Measurements from ENCODE around the gene DRC7.
"Not testable (repeated sequence)": the region's sequence is repeated elsewhere in the genome, so short reads cannot be mapped to it uniquely, and the experiment has no call there.

DRC7 gene

DNA sequence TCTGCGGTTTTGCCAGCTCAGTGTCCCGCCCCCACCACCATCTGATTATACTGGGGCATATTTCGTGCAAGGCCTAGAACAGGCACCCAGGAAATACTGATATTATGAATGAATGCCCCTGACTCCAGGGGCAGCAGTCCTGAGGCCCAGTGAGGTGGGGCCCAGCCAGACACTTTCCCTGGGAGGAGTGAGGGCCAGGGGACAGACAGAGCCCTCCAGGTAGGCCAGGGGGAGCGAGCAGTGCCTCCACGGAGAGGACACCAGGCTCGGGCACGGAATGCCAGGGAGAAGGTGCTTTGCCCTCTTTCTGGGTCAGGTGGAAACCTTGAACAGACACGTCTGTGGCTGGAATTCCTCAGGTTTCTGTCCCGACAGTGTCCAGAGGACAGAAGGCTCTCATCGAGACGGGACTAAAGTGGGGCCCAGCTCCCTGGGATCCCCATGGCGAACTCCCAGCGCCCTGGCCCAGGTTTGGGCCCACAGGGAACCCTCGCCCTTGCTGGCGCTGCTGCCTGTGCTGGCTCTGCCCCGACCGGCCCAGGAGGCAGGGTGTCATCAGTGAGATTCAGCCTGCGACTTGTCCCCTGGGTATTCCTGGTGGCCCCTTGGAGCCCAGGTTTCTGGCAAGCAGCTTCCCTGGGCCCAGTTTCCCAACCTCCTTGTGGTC is 45.3 kb downstream of the DRC7 start:
- DNase-seq = no peak

DNA sequence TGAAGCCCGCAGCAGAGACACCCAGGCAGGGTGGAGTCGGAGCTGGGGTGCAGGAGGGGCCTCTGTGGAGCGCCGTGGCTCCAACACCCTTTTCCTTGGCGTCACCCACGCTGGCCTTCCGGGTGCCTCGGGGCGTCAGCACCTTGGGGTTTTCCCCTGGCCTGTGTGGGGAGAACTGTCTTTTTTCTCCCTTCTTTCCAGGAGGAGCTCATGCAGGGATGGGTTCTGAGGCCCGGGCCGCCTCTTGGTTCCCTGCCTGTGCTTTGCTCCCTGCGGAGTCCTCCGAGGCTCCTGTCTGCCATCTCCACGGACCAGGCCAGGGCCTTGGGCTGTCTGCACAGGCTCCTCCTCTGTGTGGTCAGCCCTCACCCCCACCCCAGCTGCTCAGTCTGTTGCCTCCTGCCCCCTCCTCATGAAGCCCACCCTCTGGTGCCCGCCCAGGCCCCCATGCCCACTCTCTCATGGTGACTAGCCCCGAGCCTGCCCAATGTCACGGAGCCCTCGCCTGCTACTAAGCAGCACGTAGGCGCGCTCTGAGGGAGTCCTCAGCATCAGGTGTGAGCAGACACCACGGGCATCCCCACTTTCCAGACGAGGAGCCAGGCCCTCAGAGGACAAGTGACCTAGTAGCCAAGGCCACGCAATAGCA is 45.9 kb downstream of the DRC7 start:
- no peak for DNase-seq

DNA sequence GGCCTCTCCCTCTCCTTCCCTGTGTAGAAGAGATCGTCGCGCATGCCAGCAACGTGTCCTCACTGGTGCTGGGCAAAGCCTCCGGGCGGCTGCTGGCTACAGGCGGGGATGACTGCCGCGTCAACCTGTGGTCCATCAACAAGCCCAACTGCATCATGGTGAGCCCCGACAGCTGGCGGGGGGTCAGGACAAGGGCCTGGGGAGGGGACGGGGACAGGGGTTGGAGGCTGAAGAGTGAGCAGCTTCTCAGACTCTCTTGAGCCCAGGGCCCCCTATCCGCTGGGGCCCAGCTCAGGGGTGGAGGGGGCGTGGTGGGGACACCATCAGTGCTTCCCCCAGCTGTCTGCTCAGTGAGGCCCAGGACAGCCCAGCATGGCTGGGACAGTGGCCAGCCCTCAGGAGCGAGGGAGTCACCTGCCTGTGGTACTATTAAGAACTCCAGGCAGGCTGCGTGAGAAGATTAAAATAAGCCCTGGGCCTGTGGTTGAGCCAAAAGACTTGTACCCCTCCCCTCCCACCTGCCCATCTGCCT is 47.1 kb downstream of the DRC7 start:
- DNase-seq = no peak

DNA sequence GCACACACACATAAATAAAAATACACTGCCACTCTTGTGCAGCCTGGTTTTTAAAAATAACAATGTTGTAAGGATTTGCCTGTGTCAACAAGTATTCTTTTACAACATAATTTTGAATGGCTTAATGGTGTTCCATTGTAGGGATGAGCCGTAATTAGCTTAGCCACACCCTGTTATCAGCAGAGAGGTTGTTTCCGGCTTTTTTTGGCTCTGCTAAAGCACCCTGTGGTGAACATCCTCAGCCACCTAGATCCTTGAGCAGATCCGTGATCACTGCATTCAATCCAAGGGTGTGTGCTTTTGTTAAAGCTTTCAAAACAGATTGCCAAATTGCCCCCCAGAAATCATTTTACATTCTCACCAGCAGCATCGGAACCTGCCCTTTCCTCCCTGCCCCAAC is 47.9 kb downstream of the DRC7 start:
- DNase-seq = peak in 1 of 2 experiments; percentile 24

DNA sequence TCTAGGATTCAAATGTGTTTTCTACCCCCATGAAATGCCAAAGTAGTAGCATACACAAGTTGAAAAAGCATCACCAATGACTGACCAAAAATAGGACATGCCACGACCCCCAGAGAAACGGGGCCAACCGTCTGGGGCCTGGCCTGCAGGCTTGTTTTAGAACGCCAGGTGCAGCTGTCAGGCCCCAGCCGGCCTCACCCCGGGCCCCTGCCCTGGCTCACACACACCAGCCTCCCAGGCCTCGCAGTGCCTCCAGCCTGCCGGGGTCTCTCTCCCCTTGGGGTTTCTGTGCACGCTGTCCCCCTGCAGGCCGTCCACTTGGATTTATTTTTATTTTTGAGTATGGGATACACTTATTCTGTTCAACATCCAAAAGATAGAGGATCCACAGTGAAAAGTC is 48.9 kb downstream of the DRC7 start:
- DNase-seq = no peak

DNA sequence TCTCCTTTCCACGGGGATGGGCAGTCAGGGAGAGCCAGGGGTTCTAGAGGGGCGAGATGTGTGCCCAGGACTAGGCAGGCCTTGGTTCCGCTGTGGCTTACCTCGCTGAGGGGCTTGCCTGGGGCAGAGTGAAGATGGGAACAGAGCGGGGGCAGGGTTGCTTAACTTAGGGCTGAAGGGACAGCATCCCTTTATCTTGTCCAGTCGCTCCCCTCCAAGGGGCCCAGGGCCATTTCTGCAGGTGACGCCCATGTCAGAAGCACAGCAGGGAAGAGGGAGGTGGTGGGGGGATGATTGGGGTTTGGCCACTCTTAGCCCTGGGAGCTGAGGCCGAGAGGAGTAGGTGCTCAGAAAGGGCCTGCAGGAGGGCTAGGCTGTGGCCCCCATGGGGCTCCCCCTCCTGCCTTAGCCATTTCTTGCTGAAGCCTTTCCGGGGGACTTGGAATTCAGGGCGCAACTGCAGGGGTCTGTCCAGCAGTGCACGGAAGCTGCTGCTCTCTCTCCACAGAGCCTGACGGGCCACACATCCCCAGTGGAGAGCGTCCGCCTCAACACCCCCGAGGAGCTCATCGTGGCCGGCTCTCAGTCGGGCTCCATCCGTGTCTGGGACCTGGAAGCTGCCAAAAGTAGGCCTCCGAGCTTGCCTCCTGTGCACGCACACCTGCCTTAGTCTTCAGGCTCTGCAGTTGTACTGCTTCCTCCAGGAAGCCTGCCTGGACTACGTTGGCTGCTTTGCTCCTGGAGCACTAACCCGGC is 49.5 kb downstream of the DRC7 start:
- DNase-seq = no peak

DNA sequence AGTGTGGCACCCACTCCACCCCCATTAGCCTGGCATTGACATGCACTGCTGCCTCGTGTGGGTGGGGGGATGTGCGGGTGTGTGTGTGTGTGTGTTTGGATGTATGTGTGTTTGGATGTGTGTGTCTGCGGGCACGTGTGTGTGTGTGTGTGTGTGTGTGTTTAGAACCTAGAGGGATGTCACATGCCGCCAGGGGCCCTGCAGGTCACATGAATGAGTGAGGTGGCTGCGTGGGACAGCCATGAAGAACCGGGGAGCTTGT is 50.0 kb downstream of the DRC7 start:
- no peak for DNase-seq

DNA sequence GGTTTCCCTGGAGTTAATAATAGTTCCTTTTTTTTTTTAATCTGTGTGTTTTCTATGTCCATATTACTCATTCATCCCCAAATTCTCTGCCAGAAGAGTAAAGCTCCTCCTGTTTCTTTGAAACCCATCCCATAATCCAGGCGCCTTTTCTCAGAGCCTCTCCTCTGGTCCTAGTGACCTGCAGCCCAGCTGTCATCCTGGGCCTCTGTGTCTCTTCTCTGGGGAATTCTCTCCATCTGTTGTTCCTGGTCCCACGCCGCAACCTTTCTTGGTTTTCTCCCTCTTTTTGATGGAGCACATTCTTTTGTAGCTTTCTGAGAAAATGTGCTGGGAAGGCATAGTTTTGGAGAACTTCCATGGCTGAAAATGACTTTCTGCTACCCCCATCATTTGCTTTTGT is 51.2 kb downstream of the DRC7 start:
- no peak for DNase-seq

DNA sequence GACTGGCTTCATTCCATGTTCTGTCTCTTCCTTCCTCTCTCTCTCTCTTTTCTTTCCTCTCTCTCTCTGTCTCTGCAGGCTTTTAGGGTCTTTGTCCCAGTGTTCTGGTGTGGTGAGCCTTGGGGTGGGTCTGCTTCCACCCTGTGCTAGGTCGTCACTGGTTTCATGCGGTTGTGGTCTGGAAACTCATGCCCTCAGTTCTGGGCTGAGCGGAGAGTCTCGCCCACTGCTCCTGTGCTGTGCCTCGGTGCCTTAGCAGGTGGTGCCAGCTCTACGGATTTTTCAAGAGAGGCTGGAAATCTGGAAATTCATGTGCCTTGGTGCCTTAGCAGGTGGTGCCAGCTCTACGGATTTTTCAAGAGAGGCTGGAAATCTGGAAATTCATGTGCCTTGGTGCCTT is 51.7 kb downstream of the DRC7 start:
- DNase-seq = not testable (repeated sequence)

DNA sequence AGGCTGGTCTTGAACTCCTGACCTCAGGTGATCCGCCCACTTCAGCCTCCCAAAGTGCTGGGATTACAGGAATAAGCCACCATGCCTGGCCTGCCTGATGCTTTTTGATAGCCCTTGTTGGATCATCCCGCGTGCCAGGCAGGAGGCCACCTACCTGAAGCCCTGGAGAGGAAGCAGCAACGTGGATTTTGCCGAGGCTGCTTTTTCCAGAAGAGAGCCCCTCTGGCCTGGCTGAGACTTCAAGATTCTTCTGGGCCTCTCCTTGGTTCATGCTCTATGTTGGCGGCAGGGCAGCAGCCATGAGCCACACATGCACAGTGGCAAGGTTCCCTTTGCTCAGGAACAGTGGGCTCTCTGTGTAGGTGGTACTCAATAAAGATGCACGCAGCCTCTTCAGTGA is 52.5 kb downstream of the DRC7 start:
- DNase-seq = no peak

DNA sequence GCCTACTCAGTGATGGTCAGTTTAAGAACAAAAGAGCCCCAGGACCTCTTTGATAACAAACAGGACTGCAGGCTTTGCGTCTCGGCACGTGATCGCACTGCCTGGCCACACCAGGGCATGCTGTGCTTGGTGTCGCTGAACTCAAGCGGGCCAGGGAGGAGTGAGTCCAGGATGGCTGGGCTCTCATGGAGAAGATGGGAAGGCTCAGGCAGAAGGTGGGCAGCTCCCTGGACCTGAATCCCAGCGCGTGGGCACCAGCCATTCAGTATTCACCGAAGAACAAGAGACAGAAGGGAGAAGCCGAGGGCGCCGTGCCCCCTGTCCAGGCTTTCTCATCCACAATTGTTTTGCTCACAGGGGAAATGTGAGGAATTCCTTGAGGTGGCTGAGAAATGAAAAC is 52.9 kb downstream of the DRC7 start:
- DNase-seq = no peak

DNA sequence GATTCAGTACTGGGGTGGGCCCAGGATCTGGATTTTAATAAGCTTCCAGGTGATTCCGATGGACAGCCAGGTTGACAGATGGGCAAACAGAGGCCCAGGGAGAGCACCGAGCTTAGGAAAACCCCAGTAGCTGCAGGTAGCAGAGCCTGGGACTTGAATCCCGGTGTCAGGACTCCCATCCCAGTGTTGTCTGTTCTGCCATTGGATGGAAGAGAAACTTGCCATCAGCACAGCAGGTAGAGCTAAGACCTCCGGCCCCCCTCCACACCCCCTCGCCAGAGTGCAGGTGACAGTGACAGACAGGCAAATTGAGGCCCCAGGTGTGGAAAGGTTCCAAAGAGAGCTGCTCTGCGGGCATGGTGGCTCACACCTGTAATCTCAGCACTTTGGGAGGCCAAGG is 53.4 kb downstream of the DRC7 start:
- no peak for DNase-seq

DNA sequence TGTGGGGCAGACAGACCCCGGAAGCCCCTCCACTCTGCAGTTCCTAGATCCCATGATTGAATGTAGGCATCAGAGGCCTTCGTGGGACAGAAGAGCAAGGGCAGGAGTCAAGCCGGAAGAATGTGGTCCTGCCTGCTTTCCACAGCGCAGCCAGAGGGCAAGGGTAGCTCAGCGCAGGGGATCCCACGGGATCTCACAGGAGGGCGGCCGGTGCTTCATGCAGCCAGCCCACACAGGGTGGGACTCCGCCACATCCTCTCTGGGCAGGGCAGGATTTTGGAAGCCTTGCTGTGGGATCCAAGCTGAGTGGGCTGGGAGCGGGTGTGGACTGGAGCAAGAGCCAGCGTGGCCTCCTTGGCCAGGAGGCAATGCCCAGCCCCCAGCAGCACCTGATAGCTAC is 54.0 kb downstream of the DRC7 start:
- DNase-seq = no peak

DNA sequence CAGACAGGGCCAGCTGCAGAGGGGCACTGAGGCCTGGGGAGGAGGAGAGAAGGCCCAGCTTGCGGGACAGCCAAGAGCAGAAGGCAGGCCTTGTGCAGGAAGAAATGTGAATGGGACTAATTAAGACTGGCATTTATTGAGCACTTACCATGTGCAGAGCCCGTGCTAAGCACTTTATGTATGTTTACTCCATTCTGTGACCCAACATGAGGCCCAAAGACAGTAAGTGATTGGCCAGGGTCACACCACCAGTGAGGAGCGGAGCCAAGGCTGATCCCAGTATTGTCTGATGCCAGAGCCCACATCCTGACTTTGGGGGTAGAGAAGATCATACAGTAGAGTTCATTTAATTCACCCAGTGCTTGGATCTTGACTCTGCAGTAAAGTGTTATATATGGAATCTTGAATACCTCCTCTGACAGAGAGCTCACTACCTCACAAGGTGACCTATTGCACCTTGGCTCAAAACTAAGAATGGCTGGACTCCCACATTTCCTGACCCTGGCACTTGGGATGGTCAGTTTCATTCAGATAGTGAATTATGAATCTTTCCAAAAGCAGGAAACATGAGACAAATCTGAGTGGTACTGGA is 54.6 kb downstream of the DRC7 start:
- DNase-seq = no peak

DNA sequence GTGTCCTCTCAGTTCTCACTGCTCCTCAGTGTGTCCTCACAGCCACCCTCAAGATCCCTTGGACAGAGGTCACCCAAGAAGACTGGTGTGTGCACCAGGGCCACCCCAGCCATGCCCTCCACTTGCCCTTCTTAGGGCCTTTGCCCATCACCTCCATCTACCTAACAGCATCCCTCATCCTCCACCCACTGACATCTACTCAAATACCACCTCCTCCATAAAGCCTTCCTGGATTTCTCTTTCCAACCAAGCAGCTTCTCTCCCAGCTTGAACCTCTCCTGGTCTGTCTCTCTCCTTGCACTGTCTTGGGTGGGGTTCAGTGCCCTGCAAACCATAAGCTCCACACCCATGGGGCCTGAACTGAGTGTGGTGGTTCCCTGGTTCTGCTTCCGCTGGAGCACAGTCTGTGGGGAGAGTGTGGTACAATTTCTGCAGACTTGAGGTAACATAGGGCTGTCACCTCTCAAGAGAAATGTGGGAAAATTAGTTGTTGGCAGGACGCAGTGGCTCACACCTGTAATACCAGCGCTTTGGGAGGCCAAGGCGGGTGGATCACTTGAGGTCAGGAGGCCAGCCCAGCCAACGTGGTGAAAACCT is 55.3 kb downstream of the DRC7 start:
- no peak for DNase-seq

DNA sequence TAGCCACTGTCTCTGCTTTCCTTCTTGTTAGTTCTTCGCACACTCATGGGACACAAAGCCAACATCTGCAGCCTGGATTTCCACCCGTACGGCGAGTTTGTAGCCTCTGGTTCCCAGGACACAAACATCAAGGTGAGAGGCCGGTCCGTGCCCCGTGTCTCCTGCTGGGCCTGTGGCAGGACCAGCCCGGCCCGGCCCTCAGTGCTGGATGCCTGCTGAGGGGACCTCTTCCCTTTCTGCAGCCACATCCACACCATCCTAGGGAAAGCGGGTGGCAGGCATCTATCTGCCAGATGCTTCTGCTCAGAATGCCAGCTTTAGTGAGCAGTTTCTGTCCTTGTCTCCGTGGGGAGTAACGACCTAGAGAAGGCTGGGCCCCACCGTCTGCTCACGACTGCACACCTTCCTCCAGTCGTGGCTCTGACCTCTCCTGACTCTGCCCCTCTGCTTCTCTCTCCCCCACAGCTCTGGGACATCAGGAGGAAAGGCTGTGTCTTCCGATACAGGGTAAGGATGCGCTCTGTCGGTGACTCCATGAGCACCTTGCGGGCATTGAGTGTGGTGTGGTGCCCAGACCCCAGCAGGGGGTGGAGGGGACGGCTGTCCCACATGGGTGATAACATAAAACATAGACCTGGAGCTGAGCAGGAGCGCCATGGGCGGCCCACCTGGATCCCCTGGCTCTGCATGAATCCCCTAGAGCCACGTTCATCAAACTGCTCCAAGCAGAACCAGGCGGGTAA is 56.4 kb downstream of the DRC7 start:
- DNase-seq = no peak

DNA sequence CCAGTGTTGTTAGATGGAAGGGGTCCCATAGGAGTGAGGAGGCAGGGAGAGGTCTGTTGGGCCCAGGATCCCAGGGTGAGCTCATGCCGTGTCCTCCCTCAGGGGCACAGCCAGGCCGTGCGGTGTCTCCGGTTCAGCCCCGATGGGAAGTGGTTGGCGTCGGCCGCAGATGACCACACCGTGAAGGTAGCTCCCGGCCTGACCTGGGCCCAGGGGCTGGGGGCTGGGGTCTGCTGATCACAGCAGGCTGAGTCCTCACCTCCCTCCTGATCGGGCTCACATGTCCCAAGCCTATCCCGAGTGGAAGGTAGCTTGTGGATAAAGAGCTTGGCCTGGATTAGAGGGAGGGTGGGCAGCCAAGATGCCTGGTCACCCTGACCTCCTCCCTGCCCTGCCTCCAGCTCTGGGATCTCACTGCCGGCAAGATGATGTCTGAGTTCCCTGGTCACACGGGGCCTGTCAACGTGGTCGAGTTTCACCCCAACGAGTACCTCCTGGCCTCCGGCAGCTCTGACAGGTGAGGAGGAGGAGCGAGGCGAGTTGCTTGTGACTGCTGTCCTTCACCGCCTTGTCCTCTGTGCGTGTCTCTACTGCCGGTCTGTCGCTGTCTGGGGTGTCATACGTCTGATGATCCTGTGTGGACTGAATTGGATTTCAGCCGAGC is 57.1 kb downstream of the DRC7 start:
- DNase-seq = no peak

DNA sequence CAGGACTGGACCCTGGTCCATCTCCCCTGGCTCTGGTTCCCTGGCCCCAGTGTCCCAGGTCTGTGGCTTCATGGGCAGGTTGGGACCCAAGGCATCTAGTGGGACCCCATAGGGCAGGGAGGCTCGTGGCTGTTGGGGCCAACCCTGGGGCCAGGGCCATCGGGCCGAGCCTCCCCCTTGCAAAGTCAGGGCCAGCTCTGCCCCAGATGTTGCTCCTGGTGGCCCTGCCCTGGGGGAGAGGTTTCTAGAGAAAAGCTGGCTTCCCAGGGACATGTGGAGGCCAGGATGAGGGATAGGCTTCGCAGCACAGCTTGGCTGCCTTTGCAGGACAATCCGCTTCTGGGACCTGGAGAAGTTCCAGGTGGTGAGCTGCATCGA is 57.6 kb downstream of the DRC7 start:
- DNase-seq = no peak

DNA sequence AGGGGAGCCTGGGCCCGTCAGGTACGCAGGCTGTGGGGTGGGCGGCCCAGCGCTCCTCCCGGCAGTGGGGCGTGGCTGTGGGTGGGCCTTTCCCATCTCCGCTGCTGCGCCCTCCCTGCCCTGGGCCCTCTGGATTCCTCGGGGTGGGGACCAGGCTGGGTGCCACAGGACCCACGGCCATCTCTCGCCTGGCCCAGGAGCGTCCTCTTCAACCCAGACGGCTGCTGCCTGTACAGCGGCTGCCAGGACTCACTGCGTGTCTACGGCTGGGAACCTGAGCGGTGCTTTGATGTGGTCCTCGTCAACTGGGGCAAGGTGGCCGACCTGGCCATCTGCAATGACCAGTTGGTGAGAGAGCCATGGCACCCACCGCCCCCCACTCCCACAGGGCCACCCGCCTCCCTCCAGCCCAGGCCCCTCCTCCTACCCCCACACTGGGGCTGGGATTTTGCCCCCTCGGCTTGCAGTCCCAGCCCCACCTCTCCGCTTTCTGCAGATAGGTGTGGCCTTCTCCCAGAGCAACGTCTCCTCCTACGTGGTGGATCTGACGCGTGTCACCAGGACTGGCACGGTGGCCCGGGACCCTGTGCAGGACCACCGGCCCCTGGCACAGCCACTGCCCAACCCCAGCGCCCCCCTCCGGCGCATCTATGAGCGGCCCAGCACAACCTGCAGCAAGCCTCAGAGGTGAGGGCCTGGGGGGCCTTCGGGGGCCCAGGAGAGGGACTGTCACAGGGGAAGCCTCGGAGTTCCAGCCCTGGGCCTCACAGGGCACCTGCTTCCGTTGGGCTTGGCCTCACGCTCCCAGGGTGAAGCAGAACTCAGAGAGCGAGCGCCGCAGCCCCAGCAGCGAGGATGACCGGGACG is 58.2 kb downstream of the DRC7 start:
- DNase-seq = no peak

DNA sequence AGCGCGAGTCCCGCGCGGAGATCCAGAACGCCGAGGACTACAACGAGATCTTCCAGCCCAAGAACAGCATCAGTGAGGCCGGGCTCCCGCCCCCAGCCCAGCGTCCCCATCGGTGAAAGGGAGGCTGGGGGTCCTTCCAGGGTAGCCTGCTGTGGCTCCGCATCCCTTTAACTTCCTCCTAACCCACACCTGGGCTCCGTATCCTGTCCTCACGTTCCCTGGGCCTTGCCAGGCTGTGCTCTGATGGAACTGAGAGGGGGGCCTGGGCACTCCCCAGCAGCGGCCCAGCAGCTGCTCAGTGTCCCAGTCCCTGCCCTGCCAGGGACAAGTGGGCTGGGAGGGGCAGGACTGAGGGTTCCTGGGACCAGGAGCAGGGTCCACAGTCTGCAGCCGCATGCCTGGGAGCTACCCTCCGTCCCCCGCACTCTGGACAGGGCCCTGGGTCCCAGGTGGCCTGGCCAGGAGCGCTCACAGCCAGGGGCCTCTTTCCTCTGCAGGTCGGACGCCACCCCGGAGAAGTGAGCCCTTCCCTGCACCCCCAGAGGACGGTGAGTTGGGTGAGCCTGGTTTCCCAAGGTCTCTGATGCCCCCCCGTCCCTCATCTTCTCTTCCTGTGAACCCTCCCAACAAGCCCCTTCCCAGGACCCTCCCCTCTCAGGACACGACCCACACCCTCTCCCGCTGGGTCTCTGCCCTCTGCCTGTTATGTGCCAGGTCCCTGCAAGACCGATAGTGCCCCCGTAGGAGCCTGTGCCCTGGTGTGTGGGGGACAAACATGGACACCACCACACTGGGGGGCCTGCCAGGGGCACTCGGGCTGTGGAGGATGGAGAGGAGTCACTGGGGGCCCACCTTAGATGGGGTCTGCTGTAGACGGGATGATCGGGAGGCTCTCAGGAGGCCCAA is 59.1 kb downstream of the DRC7 start:
- DNase-seq = no peak
